Left lung (tissue), 10 donors: ENCODE data around the gene DPF1. TPM values are rescaled to one million over a fixed set of nuclear protein-coding genes. Genes with fewer than 3 reads are reported as not detected.

Source experiments
- ATAC-seq: fragments of 200-7000 bp; cut with Tn5 transposase; one replicate; pipeline ENCODE4 v1.9.1; 2020; ENCODE audit warnings: moderate library complexity
- DNase-seq, 4 donors: peaks; one replicate each; pipeline ENCODE4 v3.0.0-alpha.2; 2013 to 2020
- H3K27ac ChIP-seq, 2 donors: fragments of 200-600 bp; sonication (generic) in 1 of 2; one replicate each; pipeline versions ENCODE4 v1.5.0 to v1.8.0; 2020 to 2021
- H3K27me3 ChIP-seq, 2 donors: fragments of 200-600 bp; sonication (generic) in 1 of 2; one replicate each; pipeline versions ENCODE4 v1.5.0 to v1.8.0; 2020 to 2021
- H3K36me3 ChIP-seq, 2 donors: fragments of 200-600 bp; sonication (generic) in 1 of 2; one replicate each; pipeline versions ENCODE4 v1.5.0 to v1.8.0; 2020 to 2021
- H3K4me1 ChIP-seq, 2 donors: fragments of 200-600 bp; one replicate each; pipeline ENCODE4 v1.8.0; 2021
- H3K4me3 ChIP-seq, 2 donors: fragments of 200-600 bp; sonication (generic) in 1 of 2; one replicate each; pipeline versions ENCODE4 v1.5.0 to v1.8.0; 2020 to 2021; ENCODE audit warnings: mild to moderate bottlenecking in 1 of 2
- H3K9me3 ChIP-seq, 2 donors: fragments of 200-600 bp; sonication (generic) in 1 of 2; one replicate each; pipeline versions ENCODE4 v1.5.0 to v1.8.0; 2020 to 2021
- intact Hi-C, 2 donors: fragments of 100-400 bp; cut with DNase I; formaldehyde crosslinking; loops; one replicate each; pipeline versions ENCODE4 v1.11.2 to v1.14.2; 2022
- polyA plus RNA-seq, 6 donors: library from polyadenylated mRNA; unstranded; fragments of 120-200 nt; gene quantifications; one replicate each; pipeline ENCODE4 v1.2.1, GENCODE V29; 2013; ENCODE audit not compliant: insufficient read length in 6 of 6
- total RNA-seq, 2 donors: library from RNA; stranded (reverse); fragmentation: NEBNext Ultra II Directional; extraction: Animal tissue kit (Norgen Biotek cat#: 25700); gene quantifications; one replicate each; pipeline ENCODE4 v1.2.1, GENCODE V29; 2021
- TF ChIP-seq, protein P1 (sequence below), 2 donors: fragments of 200-600 bp; sonication (generic) in 1 of 2; IDR thresholded peaks; one replicate each; pipeline versions ENCODE4 v1.5.0 to v1.8.0; 2021; ENCODE audit warnings: antibody characterized with exemption in 2 of 2
- donor health status: DM: no; HTN: yes; CAD: no.
- donor health status: DM: no; HTN: no; CAD: no.

Gene DPF1
- total and polyA plus RNA-seq, 8 donors, result 0.39 to 4.3 (median 2.9) TPM

DNA sequence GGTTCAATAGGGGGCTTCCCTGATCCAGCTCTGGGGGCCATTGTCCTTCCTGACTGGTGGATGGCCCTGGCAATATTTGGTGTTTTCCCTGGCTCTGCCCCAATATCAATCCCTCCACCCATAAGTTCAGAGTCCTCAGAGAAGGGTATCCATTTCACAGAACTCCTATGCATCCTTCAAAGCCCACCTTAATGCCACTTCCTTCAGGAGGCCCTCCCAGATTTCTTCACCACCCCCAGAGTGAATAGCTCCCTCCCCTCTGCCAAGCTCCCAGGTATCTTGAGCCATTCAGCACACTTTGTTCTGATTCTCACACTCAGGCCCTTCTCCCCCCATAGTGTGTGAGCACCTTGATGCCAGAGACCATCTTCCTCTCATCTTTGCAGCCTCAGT is 26.4 kb upstream of the DPF1 start:
- intact Hi-C loops, result no loop called here
- no peak overlapping the region for H3K4me3 ChIP-seq
- no peak overlapping the region for H3K27ac ChIP-seq
- no peak for DNase-seq
- no peaks in the 10 kb centered on the region for H3K36me3 ChIP-seq
- TF ChIP-seq, protein P1, sequence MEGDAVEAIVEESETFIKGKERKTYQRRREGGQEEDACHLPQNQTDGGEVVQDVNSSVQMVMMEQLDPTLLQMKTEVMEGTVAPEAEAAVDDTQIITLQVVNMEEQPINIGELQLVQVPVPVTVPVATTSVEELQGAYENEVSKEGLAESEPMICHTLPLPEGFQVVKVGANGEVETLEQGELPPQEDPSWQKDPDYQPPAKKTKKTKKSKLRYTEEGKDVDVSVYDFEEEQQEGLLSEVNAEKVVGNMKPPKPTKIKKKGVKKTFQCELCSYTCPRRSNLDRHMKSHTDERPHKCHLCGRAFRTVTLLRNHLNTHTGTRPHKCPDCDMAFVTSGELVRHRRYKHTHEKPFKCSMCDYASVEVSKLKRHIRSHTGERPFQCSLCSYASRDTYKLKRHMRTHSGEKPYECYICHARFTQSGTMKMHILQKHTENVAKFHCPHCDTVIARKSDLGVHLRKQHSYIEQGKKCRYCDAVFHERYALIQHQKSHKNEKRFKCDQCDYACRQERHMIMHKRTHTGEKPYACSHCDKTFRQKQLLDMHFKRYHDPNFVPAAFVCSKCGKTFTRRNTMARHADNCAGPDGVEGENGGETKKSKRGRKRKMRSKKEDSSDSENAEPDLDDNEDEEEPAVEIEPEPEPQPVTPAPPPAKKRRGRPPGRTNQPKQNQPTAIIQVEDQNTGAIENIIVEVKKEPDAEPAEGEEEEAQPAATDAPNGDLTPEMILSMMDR (IDR thresholded peaks at IDR 0.05), result no peak
- H3K9me3 ChIP-seq, result no peaks in the 10 kb centered on the region
- H3K4me1 ChIP-seq, result peaks cover 2 to 28% of the 10 kb centered on the region in 2 donors
- peaks cover 0 to 18% of the 10 kb centered on the region in 2 donors for H3K27me3 ChIP-seq
- ATAC-seq, result no peak

DNA sequence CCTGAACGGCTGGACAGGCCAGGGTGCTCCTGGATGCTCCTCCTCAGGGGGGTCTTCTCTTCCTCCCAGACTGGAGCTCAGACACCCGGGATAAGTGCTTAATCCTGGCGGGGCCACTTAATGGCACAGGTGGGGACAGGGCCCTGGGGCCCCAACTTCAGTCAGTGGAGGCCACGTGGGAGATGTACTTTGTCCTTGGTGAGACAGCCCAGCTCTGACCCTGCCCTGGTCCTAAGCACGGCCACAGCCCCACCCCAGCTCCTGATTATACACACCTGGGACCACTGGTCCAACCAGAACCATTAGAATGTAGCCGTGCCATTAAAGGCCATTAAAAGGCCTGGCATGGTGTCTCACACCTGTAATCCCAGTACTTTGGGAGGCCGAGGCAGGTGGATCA is 24.4 kb upstream of the DPF1 start:
- intact Hi-C loops, result no loop called here

DNA sequence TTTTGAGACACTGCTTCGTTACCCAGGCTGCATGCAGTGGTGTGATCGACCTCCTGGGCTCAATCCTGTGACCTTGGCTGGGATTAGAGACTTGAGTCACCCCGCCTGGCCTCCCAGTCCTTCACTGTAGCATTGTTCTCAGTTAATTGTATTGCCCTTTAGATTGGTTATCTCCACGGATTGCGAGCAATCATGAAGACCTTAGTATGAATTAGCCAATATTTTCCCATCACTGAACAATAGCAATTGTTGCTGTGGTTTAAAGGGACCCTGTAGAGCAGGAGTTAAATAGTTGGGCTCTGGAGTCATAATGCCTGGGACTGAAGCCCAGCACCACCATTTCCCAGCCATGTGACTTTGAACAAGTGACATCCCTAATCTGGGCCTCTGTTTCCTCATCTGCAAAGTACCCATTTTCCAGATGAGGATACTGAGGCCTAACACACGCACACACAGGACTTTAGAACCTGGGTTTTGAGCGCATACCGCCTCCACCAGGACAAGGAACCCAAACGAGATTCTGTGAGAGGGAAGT is 23.8 kb upstream of the DPF1 start:
- intact Hi-C loops, result no loop called here
- H3K27me3 ChIP-seq, result no peaks in the 10 kb centered on the region
- H3K36me3 ChIP-seq, result no peaks in the 10 kb centered on the region
- ATAC-seq (no peak), DNase-seq (no peak)
- no peak overlapping the region for H3K27ac ChIP-seq
- peaks cover 3 to 30% of the 10 kb centered on the region in 2 donors for H3K4me1 ChIP-seq
- H3K9me3 ChIP-seq, result no peaks in the 10 kb centered on the region
- no peak overlapping the region for H3K4me3 ChIP-seq
- TF ChIP-seq, protein P1 (IDR thresholded peaks at IDR 0.05), result no peak

More for the DNA sequence above, 24.4 kb upstream of the DPF1 start:
- Histone ChIP-seq H3K9me3 (no peaks in the 10 kb centered on the region), H3K27me3 (peaks cover 0 to 4% of the 10 kb centered on the region in 2 donors), H3K4me3 (no peak overlapping the region), H3K36me3 (no peaks in the 10 kb centered on the region), H3K27ac (no peak overlapping the region), H3K4me1 (peaks cover 4 to 36% of the 10 kb centered on the region in 2 donors)
- ATAC-seq, result no peak
- no peak for DNase-seq
- TF ChIP-seq, protein P1 (IDR thresholded peaks at IDR 0.05), result no peak

DNA sequence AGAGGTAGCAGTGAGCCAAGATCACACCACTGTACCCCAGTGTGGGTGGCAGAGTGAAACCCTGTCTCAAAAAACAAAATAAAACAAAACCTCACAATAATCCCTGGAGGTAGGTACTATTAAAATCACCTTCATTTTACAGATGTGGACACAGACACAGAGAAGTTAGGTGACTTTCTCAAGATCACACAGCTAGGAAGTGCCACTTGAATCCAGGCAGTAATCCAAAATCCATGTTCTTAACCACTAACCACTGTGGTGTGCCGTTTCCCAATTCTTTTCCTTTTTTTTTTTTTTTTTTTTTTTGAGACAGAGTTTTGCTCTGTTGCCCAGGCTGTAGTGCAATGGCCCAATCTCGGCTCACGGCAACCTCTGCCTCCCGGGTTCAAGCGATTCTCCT is 23.1 kb upstream of the DPF1 start:
- H3K36me3 ChIP-seq, result no peaks in the 10 kb centered on the region
- intact Hi-C loops, result no loop called here
- no peak overlapping the region for H3K4me3 ChIP-seq
- ATAC-seq (no peak), DNase-seq (no peak)
- peaks cover 2 to 24% of the 10 kb centered on the region in 2 donors for H3K4me1 ChIP-seq
- TF ChIP-seq, protein P1 (IDR thresholded peaks at IDR 0.05), result no peak
- H3K27ac ChIP-seq, result no peak overlapping the region
- H3K27me3 ChIP-seq, result no peaks in the 10 kb centered on the region
- H3K9me3 ChIP-seq, result no peaks in the 10 kb centered on the region

DNA sequence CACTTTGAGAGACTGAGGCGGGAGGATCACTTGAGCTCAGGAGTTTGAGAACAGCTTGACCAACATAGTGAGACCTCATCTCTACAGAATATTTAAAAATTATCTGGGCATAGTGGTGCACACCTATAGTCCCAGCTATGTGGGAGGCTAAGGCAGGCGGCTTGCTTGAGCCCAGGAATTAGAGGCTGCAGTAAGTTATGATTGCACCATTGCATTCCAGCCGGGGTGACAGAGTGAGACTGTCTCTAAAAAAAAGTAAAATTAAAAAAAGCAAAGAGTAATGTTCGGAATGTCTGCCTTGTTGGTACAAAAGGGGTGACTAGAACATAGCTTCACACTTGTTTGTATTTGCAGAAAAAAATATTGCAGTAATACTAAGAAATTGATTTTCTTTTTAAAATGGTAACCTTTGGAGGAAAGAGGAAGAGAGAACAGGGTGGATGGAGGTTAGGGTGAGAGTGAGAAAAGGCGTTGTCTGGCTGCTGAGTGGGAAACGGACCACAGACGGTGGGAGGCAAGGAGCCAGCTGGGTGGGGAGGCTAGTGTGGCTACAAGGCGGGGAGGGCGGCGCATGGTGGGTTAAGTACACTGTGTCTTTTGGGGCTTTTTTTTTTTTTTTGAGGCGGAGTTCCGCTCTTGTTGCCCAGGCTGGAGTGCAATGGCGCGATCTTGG is 21.9 kb upstream of the DPF1 start:
- intact Hi-C loops, result no loop called here
- Histone ChIP-seq H3K27me3 (no peaks in the 10 kb centered on the region), H3K4me3 (no peak overlapping the region), H3K9me3 (no peaks in the 10 kb centered on the region), H3K27ac (no peak overlapping the region), H3K4me1 (peaks cover 2 to 13% of the 10 kb centered on the region in 2 donors), H3K36me3 (no peaks in the 10 kb centered on the region)
- no peak for DNase-seq
- ATAC-seq, result no peak
- TF ChIP-seq, protein P1 (IDR thresholded peaks at IDR 0.05), result no peak
